HepG2 (cell line): ENCODE data around the gene PNP. TPM values are rescaled to one million over a fixed set of nuclear protein-coding genes. Genes with fewer than 3 reads are reported as not detected.

Experiments
- ATAC-seq: fragments of 200-7000 bp; cut with Tn5 transposase; 3 replicates; pipeline ENCODE4 v1.9.1; 2020; ENCODE audit warnings: mild to moderate bottlenecking, moderate library complexity
- BruUV-seq: library from RNA; stranded (reverse); fragments of 400-500 nt; replicated peaks from 2 replicates; lab custom pipeline; 2021; lab: Mats Ljungman, UMichigan
- CTCF ChIA-PET: fragments of 300-600 bp; formaldehyde crosslinking; extraction: SDS; loops from one replicate; lab custom pipeline; 2021; ENCODE audit warnings: low total read pairs, inconsistent platforms, low intra/inter-chr PET ratio; lab: Yijun Ruan, JAX
- POLR2A ChIA-PET: fragments of 350-600 bp; sonication (Branson Sonifier 250); formaldehyde crosslinking; loops from one replicate; lab custom pipeline; 2020; ENCODE audit warnings: antibody characterized with exemption, inconsistent platforms; lab: Yijun Ruan, JAX
- DNase-seq: peaks from one replicate; pipeline ENCODE4 v3.0.0-alpha.2; 2015; ENCODE audit warnings: low spot score
- FAIRE-seq: peaks from 3 replicates; lab custom pipeline; 2011; peaks lifted over from hg19 to GRCh38; lab: Jason Lieb, UNC
- H2AFZ ChIP-seq: one replicate; pipeline ENCODE4 v1.6.1; 2011; ENCODE audit warnings: low read length, inconsistent platforms
- H3K27ac ChIP-seq: fragments of 300-600 bp; 3 replicates; pipeline ENCODE4 v1.8.0; 2011; ENCODE audit warnings: mixed run types, mild to moderate bottlenecking, mixed read lengths, low read length, inconsistent platforms; ENCODE audit not compliant: insufficient read depth; ENCODE audit errors: extremely low read length
- H3K27me3 ChIP-seq, 2 experiments: fragments of 200-600 bp in 1 of 2; 2 replicates in 1 of 2; 3 replicates in 1 of 2; pipeline versions ENCODE4 v1.6.0 to v1.8.0; 2011; ENCODE audit warnings: low read length in 2 of 2, mild to moderate bottlenecking in 2 of 2, moderate library complexity in 2 of 2, inconsistent platforms in 1 of 2; ENCODE audit not compliant: insufficient read depth in 2 of 2, control insufficient read depth in 1 of 2
- H3K36me3 ChIP-seq, 2 experiments: fragments of 200-600 bp in 1 of 2; replicated peaks in 1 of 2; 2 replicates in 1 of 2; 3 replicates in 1 of 2; pipeline versions ENCODE4 v1.5.1 to v1.8.0; 2011; ENCODE audit warnings: low read length in 2 of 2, inconsistent platforms in 1 of 2; ENCODE audit not compliant: insufficient read depth in 2 of 2, control insufficient read depth in 1 of 2
- H3K4me1 ChIP-seq: 2 replicates; pipeline ENCODE4 v1.5.1; 2012; ENCODE audit warnings: low read length, inconsistent platforms; ENCODE audit not compliant: insufficient read depth
- H3K4me2 ChIP-seq: 2 replicates; pipeline ENCODE4 v1.6.0; 2011; ENCODE audit warnings: low read depth, low read length, inconsistent platforms
- H3K4me3 ChIP-seq, 3 experiments: fragments of 200-600 bp in 1 of 3; sonication (generic), shearing (Covaris generic) in 1 of 3; replicated peaks in 1 of 3; 2 replicates each; pipeline ENCODE4 v1.5.1; 2011 to 2016; ENCODE audit warnings: low read length in 3 of 3, inconsistent platforms in 2 of 3, low read depth in 2 of 3, mild to moderate bottlenecking in 2 of 3, control low read depth in 1 of 3, mixed read lengths in 1 of 3; ENCODE audit not compliant: insufficient read depth in 1 of 3
- H3K79me2 ChIP-seq: one replicate; pipeline ENCODE4 v1.6.1; 2011; ENCODE audit warnings: low read length, inconsistent platforms; ENCODE audit not compliant: insufficient read depth
- H3K9ac ChIP-seq: 2 replicates; pipeline ENCODE4 v1.6.0; 2011; ENCODE audit warnings: mild to moderate bottlenecking, low read depth, low read length, inconsistent platforms; ENCODE audit not compliant: insufficient read depth
- H3K9me3 ChIP-seq: 2 replicates; pipeline ENCODE4 v1.5.1; 2012; ENCODE audit warnings: mild to moderate bottlenecking, low read length
- H4K20me1 ChIP-seq: 2 replicates; pipeline ENCODE4 v1.6.0; 2011; ENCODE audit warnings: inconsistent platforms, mild to moderate bottlenecking, low read length, moderate library complexity; ENCODE audit not compliant: insufficient read depth
- ATF7 ChIP-seq, 2 experiments: fragments of 450-650 bp in 1 of 2; sonication (generic) in 1 of 2; formaldehyde crosslinking in 1 of 2; IDR thresholded peaks; 2 replicates each; pipeline versions ENCODE4 v1.4.0 to v1.6.1; 2016 to 2020; ENCODE audit warnings: antibody characterized with exemption in 1 of 2, mild to moderate bottlenecking in 1 of 2, missing genetic modification reagents in 1 of 2
- CBX5 ChIP-seq: sonication (generic); formaldehyde crosslinking; IDR thresholded peaks from 2 replicates; pipeline ENCODE4 v1.4.0; 2020; ENCODE audit warnings: missing genetic modification reagents, borderline replicate concordance
- EED ChIP-seq: sonication (generic); formaldehyde crosslinking; IDR thresholded peaks from 2 replicates; pipeline ENCODE4 v1.5.0; 2020; ENCODE audit warnings: mild to moderate bottlenecking, missing genetic modification reagents
- EP300 ChIP-seq, 3 experiments: sonication (generic) in 1 of 3; formaldehyde crosslinking in 1 of 3; IDR thresholded peaks; 2 replicates each; pipeline versions ENCODE4 v1.5.1 to v1.6.1; 2011 to 2020; ENCODE audit warnings: low read depth in 2 of 3, low read length in 2 of 3, borderline replicate concordance in 1 of 3, improper control_type of control experiment in 1 of 3, mild to moderate bottlenecking in 1 of 3, missing genetic modification reagents in 1 of 3, moderate library complexity in 1 of 3
- HNF4G ChIP-seq, 2 experiments: sonication (generic) in 1 of 2; formaldehyde crosslinking in 1 of 2; IDR thresholded peaks; 2 replicates each; pipeline versions ENCODE4 v1.4.0 to v1.6.1; 2011 to 2020; ENCODE audit warnings: borderline replicate concordance in 2 of 2, low read depth in 2 of 2, mild to moderate bottlenecking in 2 of 2, low read length in 1 of 2, missing genetic modification reagents in 1 of 2, moderate library complexity in 1 of 2
- IRF2 ChIP-seq: IDR thresholded peaks from 2 replicates; pipeline ENCODE4 v1.6.1; 2018; ENCODE audit warnings: missing genetic modification reagents, missing compliant biosample characterization
- MED13 ChIP-seq: sonication (generic); formaldehyde crosslinking; IDR thresholded peaks from 2 replicates; pipeline ENCODE4 v1.5.0; 2020; ENCODE audit warnings: missing genetic modification reagents
- PAX8 ChIP-seq: sonication (generic); formaldehyde crosslinking; IDR thresholded peaks from 2 replicates; pipeline ENCODE4 v1.8.0; 2022; ENCODE audit warnings: mild to moderate bottlenecking, missing genetic modification reagents, borderline replicate concordance
- PCBP2 ChIP-seq: fragments of 200-400 bp; formaldehyde crosslinking; optimal IDR thresholded peaks from 2 replicates; pipeline ENCODE3; 2018; ENCODE audit warnings: low read length, low read depth; ENCODE audit not compliant: poor library complexity, severe bottlenecking
- SCMH1 ChIP-seq: sonication (generic); formaldehyde crosslinking; IDR thresholded peaks from 2 replicates; pipeline ENCODE4 v1.9.0; 2021; ENCODE audit warnings: missing genetic modification reagents, mild to moderate bottlenecking, borderline replicate concordance
- TEF ChIP-seq: sonication (generic); formaldehyde crosslinking; IDR thresholded peaks from 2 replicates; pipeline ENCODE4 v1.5.0; 2020; ENCODE audit warnings: missing genetic modification reagents
- TP53 ChIP-seq: sonication (generic); formaldehyde crosslinking; conservative IDR thresholded peaks from 2 replicates; pipeline ENCODE4 v1.4.0; 2020; ENCODE audit warnings: missing genetic modification reagents
- ZC3H4 ChIP-seq: sonication (generic); formaldehyde crosslinking; IDR thresholded peaks from 2 replicates; pipeline ENCODE4 v1.4.0; 2020; ENCODE audit warnings: missing genetic modification reagents, borderline replicate concordance
- ZNF160 ChIP-seq: sonication (generic); formaldehyde crosslinking; IDR thresholded peaks from 2 replicates; pipeline ENCODE4 v1.8.0; 2022; ENCODE audit warnings: mild to moderate bottlenecking, inconsistent platforms, missing genetic modification reagents
- ZNF563 ChIP-seq: sonication (generic); formaldehyde crosslinking; IDR thresholded peaks from 2 replicates; pipeline ENCODE4 v1.8.0; 2022; ENCODE audit warnings: mild to moderate bottlenecking, moderate library complexity, missing genetic modification reagents
- ZNF816 ChIP-seq: sonication (generic); formaldehyde crosslinking; IDR thresholded peaks from 2 replicates; pipeline ENCODE4 v1.8.0; 2022; ENCODE audit warnings: missing genetic modification reagents, mild to moderate bottlenecking, borderline replicate concordance
- WGBS: methylation state at CpG from one replicate; pipeline ENCODE4 v1.1.6; 2017; ENCODE audit warnings: low lambda C conversion rate; 5-methylcytosine and 5-hydroxymethylcytosine counted together
- in situ Hi-C: cut with HindIII; loops from 2 replicates; pipeline ENCODE4 v1.10.0; 2017; ENCODE audit warnings: low pct_unique_long_range_greater_than_20kb; ENCODE audit not compliant: extremely low pct_ligation_motif_present
- intact Hi-C: fragments of 100-400 bp; cut with micrococcal nuclease; formaldehyde crosslinking; loops from one replicate; pipeline ENCODE4 v1.10.0; 2022; ENCODE audit not compliant: unreplicated experiment
- polyA plus RNA-seq, 8 experiments: library from polyadenylated mRNA; depleted of rRNA in 3 of 8; stranded (reverse) in 7 of 8; unstranded in 1 of 8; fragments of >200 nt; fragmentation: Illumina TruSeq in 4 of 8; extraction: Trizol in 4 of 8; gene quantifications; 2 replicates each; pipeline versions ENCODE4 v1.2.1 to v1.2.3, GENCODE V29; 2011 to 2016; ENCODE audit warnings: low read depth in 4 of 8, missing spikeins in 1 of 8, mixed read lengths in 1 of 8; ENCODE audit not compliant: insufficient read depth in 1 of 8
- total RNA-seq, 5 experiments: library from RNA; depleted of rRNA; stranded (reverse); fragments of >200 nt; fragmentation: Illumina TruSeq; extraction: Trizol; gene quantifications; 2 replicates each; pipeline ENCODE4 v1.2.3, GENCODE V29; 2016; ENCODE audit warnings: low read depth in 1 of 5
- TF ChIP-seq, protein P1 (sequence below), 2 experiments: sonication (generic) in 1 of 2; formaldehyde crosslinking in 1 of 2; IDR thresholded peaks; 2 replicates each; pipeline versions ENCODE4 v1.5.1 to v1.6.1; 2011 to 2020; ENCODE audit warnings: borderline replicate concordance in 1 of 2, low read depth in 1 of 2, low read length in 1 of 2, mild to moderate bottlenecking in 1 of 2, missing genetic modification reagents in 1 of 2, moderate library complexity in 1 of 2

The PNP gene
- total and polyA plus RNA-seq, 2 of the 13 experiments (the other 11 are each of a cell fraction or from before 2014, with no cell fraction given), result 45.4 to 74.8 TPM

DNA sequence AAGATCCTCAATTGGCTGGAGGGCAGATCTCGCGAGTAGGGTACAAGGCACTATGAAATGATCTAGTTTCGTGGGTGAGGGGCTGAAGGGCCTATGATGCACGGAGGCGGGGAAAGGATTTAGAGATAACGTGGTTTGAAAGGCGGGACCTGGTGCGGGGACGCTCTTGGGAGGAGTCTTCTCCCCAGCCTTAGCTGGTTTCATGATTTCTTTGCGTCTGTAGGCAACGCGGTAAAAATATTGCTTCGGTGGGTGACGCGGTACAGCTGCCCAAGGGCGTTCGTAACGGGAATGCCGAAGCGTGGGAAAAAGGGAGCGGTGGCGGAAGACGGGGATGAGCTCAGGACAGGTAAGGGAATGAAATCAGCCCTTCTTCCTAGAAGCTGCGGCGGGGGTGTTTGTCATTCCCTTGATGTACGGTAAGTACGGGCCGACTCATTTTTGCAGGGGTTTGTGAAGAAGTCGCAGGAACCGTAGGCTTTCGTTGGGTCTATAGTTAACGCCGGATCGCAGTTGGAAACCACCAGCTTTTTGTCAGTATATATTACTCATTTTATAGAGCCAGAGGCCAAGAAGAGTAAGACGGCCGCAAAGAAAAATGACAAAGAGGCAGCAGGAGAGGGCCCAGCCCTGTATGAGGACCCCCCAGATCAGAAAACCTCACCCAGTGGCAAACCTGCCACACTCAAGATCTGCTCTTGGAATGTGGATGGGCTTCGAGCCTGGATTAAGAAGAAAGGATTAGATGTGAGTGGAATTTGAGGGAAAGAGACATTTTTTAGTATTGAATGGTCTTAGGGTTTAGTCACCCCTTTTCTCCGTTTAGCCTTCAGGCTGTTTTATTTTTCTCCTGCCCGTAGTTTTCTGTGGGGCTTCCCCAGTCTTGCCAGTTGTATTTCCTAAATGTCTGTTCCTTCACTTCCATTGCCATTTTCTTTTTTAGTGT is 13.6 kb upstream of the PNP start:
- Histone ChIP-seq H2AFZ (no peak overlapping the region), H3K9ac (peak overlapping the region; percentile 91), H3K27ac (peak overlapping the region; percentile 94), H3K27me3 (no peaks in the 10 kb centered on the region; a peak in 1 of 5 replicates), H3K36me3 (peaks cover 18 to 48% of the 10 kb centered on the region in 2 experiments), H4K20me1 (no peaks in the 10 kb centered on the region), H3K4me2 (peak overlapping the region; percentile 95), H3K79me2 (peaks cover 44% of the 10 kb centered on the region), H3K4me3 (peak overlapping the region; percentile 88 to 92 (median 89)), H3K9me3 (no peaks in the 10 kb centered on the region), H3K4me1 (peaks cover 44% of the 10 kb centered on the region)
- FAIRE-seq, result no peak
- CTCF ChIA-PET, result no interaction called here
- DNase-seq, result no peak
- 2% methylated on average over 39 of the region's 39 CpGs for WGBS
- intact Hi-C loops, result loop anchor here (1.0 to 2.0 kb wide), 2 partner anchors 123 to 158 kb away; partner anchors contain the start of gene CCNB1IP1
- POLR2A ChIA-PET, result interaction anchor here (0.7 to 4.0 kb wide), 29 partner anchors 8 to 1000 kb away, joined by 3 to 59 read pairs (median 7); partner anchors contain the start of genes CHD8, PARP2, PNP and RNASE4
- in situ Hi-C loops, result loop anchor here (5.0 to 25.0 kb wide), 3 partner anchors 38 to 157 kb away; partner anchors contain the start of genes CCNB1IP1 and PARP2
- ATAC-seq, result peak; percentile 74
- TSS peak; percentile 85 for BruUV-seq
- TF ChIP-seq ZNF563 (CRISPR knock-in tag) (peak; percentile 55), MED13 (peak; percentile 24; the same call in 1 of the 2 replicates), ATF7 (IDR thresholded peaks at IDR 0.05) (no peak), ATF7 (CRISPR knock-in tag; IDR thresholded peaks at IDR 0.05) (peak; percentile 74), TEF (CRISPR knock-in tag) (no peak), HNF4G (IDR thresholded peaks at IDR 0.05; ENCODE audit: borderline replicate concordance, low read depth, low read length) (no peak), HNF4G (CRISPR knock-in tag; IDR thresholded peaks at IDR 0.05; ENCODE audit: borderline replicate concordance, low read depth) (no peak), PAX8 (CRISPR knock-in tag) (no peak), ZNF816 (CRISPR knock-in tag) (peak; percentile 61; the same call in 1 of the 2 replicates), IRF2 (CRISPR knock-in tag) (no peak), ZNF160 (no peak), EP300 (IDR thresholded peaks at IDR 0.05; ENCODE audit: low read depth in 2 of 2, low read length in 2 of 2) (peak; percentile 1 to 40; a peak in 1 of 4 replicates), EP300 (CRISPR knock-in tag; IDR thresholded peaks at IDR 0.05; ENCODE audit: borderline replicate concordance) (no peak), SCMH1 (no peak), PCBP2 (no peak), CBX5 (CRISPR knock-in tag) (0 out of 2 replicates have a peak, but pooled peaks have one; percentile 2), EED (CRISPR knock-in tag) (peak; percentile 89; the same call in 1 of the 2 replicates), TP53 (CRISPR knock-in tag) (no peak), ZC3H4 (CRISPR knock-in tag) (peak; percentile 70; the same call in 1 of the 2 replicates)
- TF ChIP-seq, protein P1, sequence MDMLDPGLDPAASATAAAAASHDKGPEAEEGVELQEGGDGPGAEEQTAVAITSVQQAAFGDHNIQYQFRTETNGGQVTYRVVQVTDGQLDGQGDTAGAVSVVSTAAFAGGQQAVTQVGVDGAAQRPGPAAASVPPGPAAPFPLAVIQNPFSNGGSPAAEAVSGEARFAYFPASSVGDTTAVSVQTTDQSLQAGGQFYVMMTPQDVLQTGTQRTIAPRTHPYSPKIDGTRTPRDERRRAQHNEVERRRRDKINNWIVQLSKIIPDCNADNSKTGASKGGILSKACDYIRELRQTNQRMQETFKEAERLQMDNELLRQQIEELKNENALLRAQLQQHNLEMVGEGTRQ (IDR thresholded peaks at IDR 0.05; ENCODE audit: low read depth, low read length), result no peak
- TF ChIP-seq, protein P1 (CRISPR knock-in tag; IDR thresholded peaks at IDR 0.05; ENCODE audit: borderline replicate concordance), result peak; percentile 96; the same call in 1 of the 2 replicates
